ENCODE measurements around the gene FOXL1. TPM values are rescaled to one million over a fixed set of nuclear protein-coding genes. Genes with fewer than 3 reads are reported as not detected.

The FOXL1 gene
- total RNA-seq (not detected), total RNA-seq (0 to 0.23 (median 0) reads per million in 172 experiments)
- polyA plus RNA-seq (2013, experiment 1 of 2) = not detected
- 0.05 TPM for polyA plus RNA-seq (2013, experiment 2 of 2)

GRCh38 chr16:86578061-86578599, at the start of gene FOXL1:
FOXL1 (plus strand) TSS chr16:86578549; CDS start chr16:86578724, 175 bp downstream.
- Histone ChIP-seq H3K36me3 (ENCODE audit: insufficient read depth, low read length) (no peaks in the 10 kb centered on the region), H3K4me1 (ENCODE audit: insufficient read depth, low read length) (peaks cover 13% of the 10 kb centered on the region), H3K9me3 (ENCODE audit: control insufficient read depth in 1 of 2, insufficient read depth in 1 of 2, low read length in 2 of 2) (peaks cover 0 to 6% of the 10 kb centered on the region in 2 experiments), H3K4me3 (ENCODE audit: low read length) (no peak within 1 kb of the TSS), H3K27ac (ENCODE audit: low read depth in 1 of 2, low read length in 2 of 2) (no peak within 1 kb of the TSS), H3K27me3 (ENCODE audit: control insufficient read depth in 1 of 2, insufficient read depth in 2 of 2, low read length in 2 of 2) (peaks cover 66 to 69% of the 10 kb centered on the region in 2 experiments)
- no peak within 1 kb of the TSS for H3K4me3 Mint-ChIP-seq
- DNase-seq = no peak
- TF ChIP-seq, protein P1, sequence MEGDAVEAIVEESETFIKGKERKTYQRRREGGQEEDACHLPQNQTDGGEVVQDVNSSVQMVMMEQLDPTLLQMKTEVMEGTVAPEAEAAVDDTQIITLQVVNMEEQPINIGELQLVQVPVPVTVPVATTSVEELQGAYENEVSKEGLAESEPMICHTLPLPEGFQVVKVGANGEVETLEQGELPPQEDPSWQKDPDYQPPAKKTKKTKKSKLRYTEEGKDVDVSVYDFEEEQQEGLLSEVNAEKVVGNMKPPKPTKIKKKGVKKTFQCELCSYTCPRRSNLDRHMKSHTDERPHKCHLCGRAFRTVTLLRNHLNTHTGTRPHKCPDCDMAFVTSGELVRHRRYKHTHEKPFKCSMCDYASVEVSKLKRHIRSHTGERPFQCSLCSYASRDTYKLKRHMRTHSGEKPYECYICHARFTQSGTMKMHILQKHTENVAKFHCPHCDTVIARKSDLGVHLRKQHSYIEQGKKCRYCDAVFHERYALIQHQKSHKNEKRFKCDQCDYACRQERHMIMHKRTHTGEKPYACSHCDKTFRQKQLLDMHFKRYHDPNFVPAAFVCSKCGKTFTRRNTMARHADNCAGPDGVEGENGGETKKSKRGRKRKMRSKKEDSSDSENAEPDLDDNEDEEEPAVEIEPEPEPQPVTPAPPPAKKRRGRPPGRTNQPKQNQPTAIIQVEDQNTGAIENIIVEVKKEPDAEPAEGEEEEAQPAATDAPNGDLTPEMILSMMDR (IDR thresholded peaks at IDR 0.05) = no peak
- H3K4me1 Mint-ChIP-seq (ENCODE audit: low read depth) = peaks cover 8% of the 10 kb centered on the region
- H3K9me3 Mint-ChIP-seq = no peaks in the 10 kb centered on the region
- H3K27me3 Mint-ChIP-seq = peaks cover 90% of the 10 kb centered on the region
- POLR2A ChIA-PET = no interaction called here
- H3K27ac Mint-ChIP-seq = no peak within 1 kb of the TSS
- CTCF ChIA-PET = no interaction called here
- intact Hi-C loops (cut with DNase I, micrococcal nuclease) = no loop called here
- no peaks in the 10 kb centered on the region for H3K36me3 Mint-ChIP-seq (ENCODE audit: low read depth)
- no peak for ATAC-seq (ENCODE audit: poor library complexity)

GRCh38 chr16:86529160-86529559, 49.2 kb upstream of the FOXL1 start:
- CTCF ChIA-PET = no interaction called here
- H3K27me3 Mint-ChIP-seq = no peaks in the 10 kb centered on the region
- intact Hi-C loops (cut with DNase I, micrococcal nuclease) = no loop called here
- no peak overlapping the region for H3K27ac ChIP-seq (ENCODE audit: low read depth in 1 of 2, low read length in 2 of 2)
- H3K4me1 Mint-ChIP-seq (ENCODE audit: low read depth) = no peaks in the 10 kb centered on the region
- peaks cover 24% of the 10 kb centered on the region for H3K36me3 Mint-ChIP-seq (ENCODE audit: low read depth)
- H3K27ac Mint-ChIP-seq = no peak overlapping the region
- H3K36me3 ChIP-seq (ENCODE audit: insufficient read depth, low read length) = no peaks in the 10 kb centered on the region
- no peak overlapping the region for H3K4me3 Mint-ChIP-seq
- H3K4me1 ChIP-seq (ENCODE audit: insufficient read depth, low read length) = no peaks in the 10 kb centered on the region
- no peaks in the 10 kb centered on the region for H3K9me3 Mint-ChIP-seq
- DNase-seq = no peak
- H3K4me3 ChIP-seq (ENCODE audit: low read length) = no peak overlapping the region
- no peaks in the 10 kb centered on the region for H3K27me3 ChIP-seq (ENCODE audit: control insufficient read depth in 1 of 2, insufficient read depth in 2 of 2, low read length in 2 of 2)
- peaks cover 0 to 10% of the 10 kb centered on the region in 2 experiments for H3K9me3 ChIP-seq (ENCODE audit: control insufficient read depth in 1 of 2, insufficient read depth in 1 of 2, low read length in 2 of 2)
- TF ChIP-seq, protein P1 (IDR thresholded peaks at IDR 0.05) = no peak
- POLR2A ChIA-PET = no interaction called here
- ATAC-seq (ENCODE audit: poor library complexity) = no peak

- peaks cover 0 to 10% of the 10 kb centered on the region in 2 experiments for H3K9me3 ChIP-seq (ENCODE audit: control insufficient read depth in 1 of 2, insufficient read depth in 1 of 2, low read length in 2 of 2)
- Mint-ChIP-seq H3K27ac (no peak overlapping the region), H3K9me3 (no peaks in the 10 kb centered on the region), H3K36me3 (ENCODE audit: low read depth) (peaks cover 31% of the 10 kb centered on the region), H3K4me3 (no peak overlapping the region), H3K4me1 (ENCODE audit: low read depth) (no peaks in the 10 kb centered on the region), H3K27me3 (no peaks in the 10 kb centered on the region)
- H3K36me3 ChIP-seq (ENCODE audit: insufficient read depth, low read length) = no peaks in the 10 kb centered on the region
- no peaks in the 10 kb centered on the region for H3K27me3 ChIP-seq (ENCODE audit: control insufficient read depth in 1 of 2, insufficient read depth in 2 of 2, low read length in 2 of 2)
- no peak for DNase-seq
- H3K4me3 ChIP-seq (ENCODE audit: low read length) = no peak overlapping the region
- TF ChIP-seq, protein P1 (IDR thresholded peaks at IDR 0.05) = no peak
- intact Hi-C loops (cut with DNase I, micrococcal nuclease) = no loop called here
- POLR2A ChIA-PET = no interaction called here
- H3K4me1 ChIP-seq (ENCODE audit: insufficient read depth, low read length) = no peaks in the 10 kb centered on the region
- H3K27ac ChIP-seq (ENCODE audit: low read depth in 1 of 2, low read length in 2 of 2) = no peak overlapping the region
- CTCF ChIA-PET = no interaction called here
- no peak for ATAC-seq (ENCODE audit: poor library complexity)
Measured at GRCh38 chr16:86530251-86531190, 47.8 kb upstream of the FOXL1 start.
